Skeletal muscle tissue (tissue), 4 donors: ENCODE data around the gene TIMP2. TPM values are rescaled to one million over a fixed set of nuclear protein-coding genes. Genes with fewer than 3 reads are reported as not detected.

Experiments
- H3K27ac ChIP-seq: one replicate; pipeline ENCODE4 v1.7.0; 2013; ENCODE audit warnings: mild to moderate bottlenecking, low read depth, low read length, inconsistent platforms
- H3K27me3 ChIP-seq, 3 donors: one replicate each; pipeline ENCODE4 v1.7.0; 2013; ENCODE audit warnings: low read length in 3 of 3; ENCODE audit not compliant: control insufficient read depth in 3 of 3, insufficient read depth in 3 of 3
- H3K36me3 ChIP-seq, 3 donors: one replicate each; pipeline ENCODE4 v1.7.0; 2013; ENCODE audit warnings: low read length in 3 of 3; ENCODE audit not compliant: control insufficient read depth in 3 of 3, insufficient read depth in 3 of 3
- H3K4me1 ChIP-seq, 3 donors: one replicate each; pipeline ENCODE4 v1.7.0; 2013; ENCODE audit warnings: low read length in 3 of 3, mild to moderate bottlenecking in 3 of 3; ENCODE audit not compliant: control insufficient read depth in 3 of 3, insufficient read depth in 3 of 3
- H3K4me3 ChIP-seq, 3 donors: one replicate each; pipeline ENCODE4 v1.7.0; 2013; ENCODE audit warnings: low read length in 3 of 3
- H3K9ac ChIP-seq, 3 donors: one replicate each; pipeline ENCODE4 v1.7.0; 2013; ENCODE audit warnings: low read length in 3 of 3, mild to moderate bottlenecking in 3 of 3, moderate library complexity in 2 of 3, low read depth in 1 of 3
- H3K9me3 ChIP-seq, 3 donors: one replicate each; pipeline ENCODE4 v1.7.0; 2013; ENCODE audit warnings: low read length in 3 of 3; ENCODE audit not compliant: control insufficient read depth in 3 of 3
- total RNA-seq: library from RNA; depleted of rRNA; stranded (reverse); fragments of >200 nt; gene quantifications from one replicate; pipeline ENCODE4 v1.2.3, GENCODE V29; 2014
- donor health status: Osteomylitis.

The TIMP2 gene
- total RNA-seq, 1 donor from 2014 or later, result 39.7 TPM

- Histone ChIP-seq H3K27ac (no peak overlapping the region), H3K27me3 (no peaks in the 10 kb centered on the region), H3K4me3 (no peak overlapping the region), H3K9ac (no peak overlapping the region), H3K9me3 (no peaks in the 10 kb centered on the region), H3K36me3 (peaks cover 48 to 69% (median 67%) of the 10 kb centered on the region in 3 donors), H3K4me1 (peaks cover 12 to 16% (median 14%) of the 10 kb centered on the region in 3 donors)
Observed at GRCh38 chr17:78834571-78834970, 90.6 kb downstream of the TIMP2 start.

GRCh38 chr17:78832541-78832810 lies 92.7 kb downstream of the TIMP2 start:
- no peak overlapping the region for H3K27ac ChIP-seq
- H3K9me3 ChIP-seq, result no peaks in the 10 kb centered on the region
- no peak overlapping the region for H3K9ac ChIP-seq
- H3K4me1 ChIP-seq, result peaks cover 0 to 3% (median 0%) of the 10 kb centered on the region in 3 donors
- H3K27me3 ChIP-seq, result no peaks in the 10 kb centered on the region
- peaks cover 59 to 85% (median 85%) of the 10 kb centered on the region in 3 donors for H3K36me3 ChIP-seq
- no peak overlapping the region for H3K4me3 ChIP-seq

GRCh38 chr17:78831688-78832540 lies 93.3 kb downstream of the TIMP2 start:
- H3K27ac ChIP-seq, result no peak overlapping the region
- no peaks in the 10 kb centered on the region for H3K4me1 ChIP-seq
- no peaks in the 10 kb centered on the region for H3K27me3 ChIP-seq
- H3K9ac ChIP-seq, result no peak overlapping the region
- no peak overlapping the region for H3K4me3 ChIP-seq
- peaks cover 58 to 85% (median 84%) of the 10 kb centered on the region in 3 donors for H3K36me3 ChIP-seq
- no peaks in the 10 kb centered on the region for H3K9me3 ChIP-seq

GRCh38 chr17:78829477-78829876 lies 95.7 kb downstream of the TIMP2 start:
- Histone ChIP-seq H3K4me1 (no peaks in the 10 kb centered on the region), H3K36me3 (peaks cover 52 to 86% (median 84%) of the 10 kb centered on the region in 3 donors), H3K27ac (no peak overlapping the region), H3K4me3 (no peak overlapping the region), H3K9me3 (no peaks in the 10 kb centered on the region), H3K9ac (no peak overlapping the region), H3K27me3 (no peaks in the 10 kb centered on the region)

- no peak overlapping the region for H3K4me3 ChIP-seq
- no peaks in the 10 kb centered on the region for H3K9me3 ChIP-seq
- H3K27me3 ChIP-seq, result no peaks in the 10 kb centered on the region
- no peak overlapping the region for H3K9ac ChIP-seq
- H3K4me1 ChIP-seq, result no peaks in the 10 kb centered on the region
- no peak overlapping the region for H3K27ac ChIP-seq
- H3K36me3 ChIP-seq, result peaks cover 60 to 88% (median 86%) of the 10 kb centered on the region in 3 donors
Observed at GRCh38 chr17:78828470-78829185, 96.6 kb downstream of the TIMP2 start.

- no peak overlapping the region for H3K9ac ChIP-seq
- peaks cover 58 to 84% (median 83%) of the 10 kb centered on the region in 3 donors for H3K36me3 ChIP-seq
- H3K27me3 ChIP-seq, result no peaks in the 10 kb centered on the region
- no peaks in the 10 kb centered on the region for H3K9me3 ChIP-seq
- no peaks in the 10 kb centered on the region for H3K4me1 ChIP-seq
- H3K4me3 ChIP-seq, result no peak overlapping the region
- H3K27ac ChIP-seq, result no peak overlapping the region
Observed at GRCh38 chr17:78826836-78827509, 98.2 kb downstream of the TIMP2 start.

- Histone ChIP-seq H3K4me3 (no peak overlapping the region), H3K4me1 (no peaks in the 10 kb centered on the region), H3K27ac (no peak overlapping the region), H3K9me3 (no peaks in the 10 kb centered on the region), H3K9ac (no peak overlapping the region), H3K36me3 (peaks cover 57 to 84% (median 80%) of the 10 kb centered on the region in 3 donors), H3K27me3 (no peaks in the 10 kb centered on the region)
Observed at GRCh38 chr17:78826421-78826820, 98.8 kb downstream of the TIMP2 start.

GRCh38 chr17:78825696-78826095 lies 99.5 kb downstream of the TIMP2 start:
- Histone ChIP-seq H3K4me1 (no peaks in the 10 kb centered on the region), H3K9ac (no peak overlapping the region)

GRCh38 chr17:78824240-78824639 lies 100.9 kb downstream of the TIMP2 start:
- Histone ChIP-seq H3K4me3 (no peak overlapping the region), H3K9ac (no peak overlapping the region), H3K9me3 (no peaks in the 10 kb centered on the region), H3K4me1 (peaks cover 0 to 2% (median 2%) of the 10 kb centered on the region in 3 donors), H3K27ac (no peak overlapping the region), H3K27me3 (no peaks in the 10 kb centered on the region), H3K36me3 (peaks cover 72 to 87% (median 80%) of the 10 kb centered on the region in 3 donors)

More at GRCh38 chr17:78825696-78826095, 99.5 kb downstream of the TIMP2 start:
- Histone ChIP-seq H3K9me3 (no peaks in the 10 kb centered on the region), H3K27ac (no peak overlapping the region), H3K36me3 (peaks cover 60 to 85% (median 81%) of the 10 kb centered on the region in 3 donors), H3K4me3 (no peak overlapping the region), H3K27me3 (no peaks in the 10 kb centered on the region)
